Measurements from ENCODE around the gene IL4. TPM values are rescaled to one million over a fixed set of nuclear protein-coding genes. Genes with fewer than 3 reads are reported as not detected.

The IL4 gene
- total and polyA plus RNA-seq, 11 donors: not detected

- Histone ChIP-seq H3K36me3 (peaks cover 0 to 6% (median 0%) of the 10 kb centered on the region in 9 donors), H3K9me3 (no peaks in the 10 kb centered on the region), H3K4me3 (no peak overlapping the region), H3K27ac (no peak overlapping the region), H3K4me1 (peaks cover 0 to 14% (median 0%) of the 10 kb centered on the region in 12 donors), H3K27me3 (no peaks in the 10 kb centered on the region)
- DNase-seq: no peak
- no peak for ATAC-seq
- TF ChIP-seq, protein P1, sequence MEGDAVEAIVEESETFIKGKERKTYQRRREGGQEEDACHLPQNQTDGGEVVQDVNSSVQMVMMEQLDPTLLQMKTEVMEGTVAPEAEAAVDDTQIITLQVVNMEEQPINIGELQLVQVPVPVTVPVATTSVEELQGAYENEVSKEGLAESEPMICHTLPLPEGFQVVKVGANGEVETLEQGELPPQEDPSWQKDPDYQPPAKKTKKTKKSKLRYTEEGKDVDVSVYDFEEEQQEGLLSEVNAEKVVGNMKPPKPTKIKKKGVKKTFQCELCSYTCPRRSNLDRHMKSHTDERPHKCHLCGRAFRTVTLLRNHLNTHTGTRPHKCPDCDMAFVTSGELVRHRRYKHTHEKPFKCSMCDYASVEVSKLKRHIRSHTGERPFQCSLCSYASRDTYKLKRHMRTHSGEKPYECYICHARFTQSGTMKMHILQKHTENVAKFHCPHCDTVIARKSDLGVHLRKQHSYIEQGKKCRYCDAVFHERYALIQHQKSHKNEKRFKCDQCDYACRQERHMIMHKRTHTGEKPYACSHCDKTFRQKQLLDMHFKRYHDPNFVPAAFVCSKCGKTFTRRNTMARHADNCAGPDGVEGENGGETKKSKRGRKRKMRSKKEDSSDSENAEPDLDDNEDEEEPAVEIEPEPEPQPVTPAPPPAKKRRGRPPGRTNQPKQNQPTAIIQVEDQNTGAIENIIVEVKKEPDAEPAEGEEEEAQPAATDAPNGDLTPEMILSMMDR (IDR thresholded peaks at IDR 0.05): no peak
- intact Hi-C loops (cut with DNase I): no loop called here
- 91 to 93% (median 92%) methylated on average over 12 of the region's 12 CpGs for WGBS, 4 donors
These were observed 11.3 kb downstream of the IL4 start for GRCh38 chr5:132684922-132685720.

GRCh38 chr5:132686193-132686592 lies 12.4 kb downstream of the IL4 start:
- 94 to 96% (median 94%) methylated on average over 3 of the region's 3 CpGs for WGBS, 4 donors
- Histone ChIP-seq H3K4me1 (peaks cover 0 to 14% (median 0%) of the 10 kb centered on the region in 12 donors), H3K27me3 (no peaks in the 10 kb centered on the region), H3K9me3 (no peaks in the 10 kb centered on the region), H3K36me3 (peaks cover 0 to 6% (median 0%) of the 10 kb centered on the region in 9 donors), H3K4me3 (no peak overlapping the region), H3K27ac (no peak overlapping the region)
- intact Hi-C loops (cut with DNase I): no loop called here
- TF ChIP-seq, protein P1 (IDR thresholded peaks at IDR 0.05): no peak
- no peak for TF ChIP-seq POLR2A (IDR thresholded peaks at IDR 0.05)
- DNase-seq: no peak
- ATAC-seq: no peak

DNA sequence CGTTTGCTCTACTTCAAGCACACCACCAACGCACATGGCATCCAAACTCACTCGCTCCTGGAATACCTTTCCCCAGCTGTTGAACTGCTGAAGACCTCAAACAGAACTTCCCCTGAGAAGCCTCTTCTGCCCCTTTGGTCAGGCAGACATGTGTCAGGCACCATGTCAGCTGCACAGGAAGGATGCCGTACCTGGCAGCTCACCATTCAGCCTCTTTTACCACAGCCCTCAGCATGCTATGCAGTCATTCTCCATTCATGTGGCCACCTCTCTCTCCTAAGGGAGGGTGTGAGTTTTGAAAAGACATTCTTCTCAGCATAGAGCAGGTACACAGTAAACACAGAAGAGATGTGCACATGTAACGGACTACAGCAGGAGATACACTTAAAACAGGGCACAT lies 14.2 kb downstream of the IL4 start:
- DNase-seq: no peak
- WGBS, 4 donors: 83 to 95% (median 91%) methylated on average over 5 of the region's 5 CpGs
- Histone ChIP-seq H3K27me3 (no peaks in the 10 kb centered on the region), H3K4me1 (peaks cover 0 to 14% (median 0%) of the 10 kb centered on the region in 12 donors), H3K27ac (no peak overlapping the region), H3K9me3 (no peaks in the 10 kb centered on the region), H3K36me3 (peaks cover 0 to 14% (median 0%) of the 10 kb centered on the region in 9 donors), H3K4me3 (no peak overlapping the region)
- ATAC-seq: no peak
- intact Hi-C loops (cut with DNase I): no loop called here
- TF ChIP-seq POLR2A (IDR thresholded peaks at IDR 0.05): no peak
- TF ChIP-seq, protein P1 (IDR thresholded peaks at IDR 0.05): no peak

- DNase-seq (no peak), ATAC-seq (no peak)
- H3K27ac ChIP-seq: no peak overlapping the region
- TF ChIP-seq, protein P1 (IDR thresholded peaks at IDR 0.05): no peak
- no peak for TF ChIP-seq POLR2A (IDR thresholded peaks at IDR 0.05)
- H3K27me3 ChIP-seq: no peaks in the 10 kb centered on the region
- peaks cover 0 to 14% (median 0%) of the 10 kb centered on the region in 12 donors for H3K4me1 ChIP-seq
- H3K36me3 ChIP-seq: peaks cover 0 to 14% (median 0%) of the 10 kb centered on the region in 9 donors
- H3K4me3 ChIP-seq: no peak overlapping the region
- 57 to 67% (median 62%) methylated on average over 7 of the region's 7 CpGs for WGBS, 4 donors
- intact Hi-C loops (cut with DNase I): no loop called here
- H3K9me3 ChIP-seq: no peaks in the 10 kb centered on the region
These were observed 14.9 kb downstream of the IL4 start for GRCh38 chr5:132688536-132689339.
